Breast epithelium (tissue), 4 donors: ENCODE data around the gene RNF212B. TPM values are rescaled to one million over a fixed set of nuclear protein-coding genes. Genes with fewer than 3 reads are reported as not detected.
"Not testable (repeated sequence)": the region's sequence is repeated elsewhere in the genome, so short reads cannot be mapped to it uniquely, and the experiment has no call there.

Source experiments
- DNase-seq, 2 donors: peaks; one replicate each; pipeline ENCODE4 v3.0.0-alpha.2; 2019; ENCODE audit warnings: low spot score in 2 of 2
- H3K27ac ChIP-seq, 2 donors: fragments of 200-600 bp; sonication (generic) in 1 of 2; one replicate each; pipeline ENCODE4 v1.5.1; 2016 to 2019; ENCODE audit warnings: mild to moderate bottlenecking in 1 of 2
- H3K27me3 ChIP-seq, 2 donors: fragments of 200-600 bp; sonication (generic) in 1 of 2; one replicate each; pipeline versions ENCODE4 v1.5.1 to v1.6.0; 2017 to 2019; ENCODE audit warnings: control low read depth in 1 of 2, mild to moderate bottlenecking in 1 of 2
- H3K36me3 ChIP-seq: fragments of 200-600 bp; one replicate; pipeline ENCODE4 v1.5.1; 2019
- H3K4me1 ChIP-seq, 2 donors: fragments of 200-600 bp; sonication (generic); one replicate each; pipeline ENCODE4 v1.5.1; 2016 to 2019; ENCODE audit warnings: control low read depth in 1 of 2
- H3K4me3 ChIP-seq, 3 donors: fragments of 200-600 bp; sonication (generic); 1 replicate in 2 of 3; 2 replicates in 1 of 3; pipeline ENCODE4 v1.5.1; 2016 to 2019; ENCODE audit warnings: mild to moderate bottlenecking in 3 of 3, moderate library complexity in 2 of 3
- H3K9me3 ChIP-seq, 2 donors: fragments of 200-600 bp; sonication (generic) in 1 of 2; one replicate each; pipeline ENCODE4 v1.5.1; 2016 to 2019; ENCODE audit warnings: control low read depth in 1 of 2
- CTCF ChIP-seq, 3 donors: fragments of 450-650 bp; IDR thresholded peaks; one replicate each; pipeline ENCODE4 v1.5.1; 2016 to 2017; ENCODE audit warnings: antibody characterized with exemption in 3 of 3, mild to moderate bottlenecking in 3 of 3, moderate library complexity in 3 of 3
- POLR2A ChIP-seq: fragments of 450-650 bp; IDR thresholded peaks from one replicate; pipeline ENCODE4 v1.6.1; 2016; ENCODE audit warnings: antibody characterized with exemption, mild to moderate bottlenecking, moderate library complexity
- POLR2AphosphoS5 ChIP-seq, 3 donors: sonication (generic); formaldehyde crosslinking; IDR thresholded peaks; one replicate each; pipeline ENCODE4 v1.6.1; 2017; ENCODE audit warnings: antibody characterized with exemption in 3 of 3
- intact Hi-C: fragments of 100-400 bp; cut with DNase I; formaldehyde crosslinking; loops from one replicate; pipeline ENCODE4 v1.15.1; 2023; ENCODE audit warnings: low total_unique reads
- total RNA-seq, 3 donors: library from RNA; depleted of rRNA; stranded (reverse); fragments of >200 nt; gene quantifications; one replicate each; pipeline ENCODE4 v1.1.0, GENCODE V29; 2016

Gene RNF212B
- total RNA-seq, 3 donors from 2014 or later = not detected

- H3K27ac ChIP-seq = no peak overlapping the region
- no peaks in the 10 kb centered on the region for H3K36me3 ChIP-seq
- H3K4me1 ChIP-seq = no peaks in the 10 kb centered on the region
- no peak for DNase-seq
- TF ChIP-seq CTCF (IDR thresholded peaks at IDR 0.05) (no peak), POLR2AphosphoS5 (IDR thresholded peaks at IDR 0.05) (no peak), POLR2A (no peak)
- H3K9me3 ChIP-seq = no peaks in the 10 kb centered on the region
- H3K4me3 ChIP-seq = no peak overlapping the region
- intact Hi-C loops = no loop called here
- H3K27me3 ChIP-seq = no peaks in the 10 kb centered on the region
Observed at GRCh38 chr14:23240661-23241060, 2.9 kb downstream of the RNF212B start.

GRCh38 chr14:23241061-23241715 lies 3.5 kb downstream of the RNF212B start:
- intact Hi-C loops, H3K9me3 ChIP-seq, DNase-seq, H3K27ac ChIP-seq, H3K27me3 ChIP-seq, H3K4me3 ChIP-seq, H3K36me3 ChIP-seq, H3K4me1 ChIP-seq: not testable (repeated sequence)

- TF ChIP-seq POLR2AphosphoS5 (IDR thresholded peaks at IDR 0.05) (no peak), CTCF (IDR thresholded peaks at IDR 0.05) (no peak), POLR2A (no peak)
- Histone ChIP-seq H3K4me3 (no peak overlapping the region), H3K4me1 (no peaks in the 10 kb centered on the region), H3K36me3 (no peaks in the 10 kb centered on the region), H3K27ac (no peak overlapping the region), H3K9me3 (no peaks in the 10 kb centered on the region), H3K27me3 (no peaks in the 10 kb centered on the region)
- intact Hi-C loops = no loop called here
- DNase-seq = no peak
Observed at GRCh38 chr14:23242076-23242475, 4.3 kb downstream of the RNF212B start.

- H3K36me3 ChIP-seq = no peaks in the 10 kb centered on the region
- no peak for DNase-seq
- intact Hi-C loops = no loop called here
- H3K27ac ChIP-seq = no peak overlapping the region
- H3K27me3 ChIP-seq = no peaks in the 10 kb centered on the region
- H3K4me3 ChIP-seq = no peak overlapping the region
- H3K4me1 ChIP-seq = no peaks in the 10 kb centered on the region
- no peaks in the 10 kb centered on the region for H3K9me3 ChIP-seq
- TF ChIP-seq CTCF (IDR thresholded peaks at IDR 0.05) (no peak), POLR2A (no peak), POLR2AphosphoS5 (IDR thresholded peaks at IDR 0.05) (no peak)
Observed at GRCh38 chr14:23243066-23243465, 5.3 kb downstream of the RNF212B start.

GRCh38 chr14:23245282-23245681 lies 7.5 kb downstream of the RNF212B start:
- no peak overlapping the region for H3K27ac ChIP-seq
- no peak for DNase-seq
- no peaks in the 10 kb centered on the region for H3K4me1 ChIP-seq
- no peaks in the 10 kb centered on the region for H3K27me3 ChIP-seq
- TF ChIP-seq POLR2A (no peak), CTCF (IDR thresholded peaks at IDR 0.05) (no peak), POLR2AphosphoS5 (IDR thresholded peaks at IDR 0.05) (no peak)
- no peaks in the 10 kb centered on the region for H3K9me3 ChIP-seq
- no peaks in the 10 kb centered on the region for H3K36me3 ChIP-seq
- H3K4me3 ChIP-seq = no peak overlapping the region
- intact Hi-C loops = no loop called here

- DNase-seq = no peak
- TF ChIP-seq POLR2AphosphoS5 (IDR thresholded peaks at IDR 0.05) = no peak
- no peak for TF ChIP-seq CTCF (IDR thresholded peaks at IDR 0.05)
- TF ChIP-seq POLR2A = no peak
- Histone ChIP-seq H3K27me3 (no peaks in the 10 kb centered on the region), H3K4me1 (no peaks in the 10 kb centered on the region), H3K36me3 (no peaks in the 10 kb centered on the region), H3K4me3 (no peak overlapping the region), H3K27ac (no peak overlapping the region), H3K9me3 (no peaks in the 10 kb centered on the region)
- intact Hi-C loops = no loop called here
Observed at GRCh38 chr14:23248601-23249000, 10.9 kb downstream of the RNF212B start.
